Measurements from ENCODE around the gene RBBP6.

RBBP6 gene

GRCh38 chr16:24524855-24525677, 14.3 kb upstream of the RBBP6 start:
- DNase-seq (ENCODE audit: low read depth, low spot score): no peak

GRCh38 chr16:24525970-24526559, 13.3 kb upstream of the RBBP6 start:
- no peak for DNase-seq (ENCODE audit: low read depth, low spot score)

- DNase-seq (ENCODE audit: low read depth, low spot score): no peak
Observed at GRCh38 chr16:24526701-24527495, 12.5 kb upstream of the RBBP6 start.

DNA sequence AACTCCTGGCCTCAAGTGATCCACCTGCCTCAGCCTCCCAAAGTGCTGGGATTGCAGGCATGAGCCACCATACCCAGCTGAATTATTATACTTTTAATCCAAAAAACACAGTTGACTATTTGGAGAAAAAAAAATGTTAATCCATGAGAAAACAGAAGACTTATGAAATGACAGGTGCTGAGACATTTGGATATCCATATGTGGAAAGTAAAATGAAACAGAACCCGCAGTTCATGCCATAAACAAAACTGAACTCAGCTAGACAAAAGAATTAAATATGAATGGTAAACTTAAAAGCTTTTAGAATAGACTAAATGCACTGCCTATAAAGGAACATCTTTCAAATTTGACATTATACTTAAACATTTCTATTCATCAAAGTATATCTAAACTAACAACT, 8.2 kb upstream of the RBBP6 start:
- DNase-seq (ENCODE audit: low read depth, low spot score): no peak

DNA sequence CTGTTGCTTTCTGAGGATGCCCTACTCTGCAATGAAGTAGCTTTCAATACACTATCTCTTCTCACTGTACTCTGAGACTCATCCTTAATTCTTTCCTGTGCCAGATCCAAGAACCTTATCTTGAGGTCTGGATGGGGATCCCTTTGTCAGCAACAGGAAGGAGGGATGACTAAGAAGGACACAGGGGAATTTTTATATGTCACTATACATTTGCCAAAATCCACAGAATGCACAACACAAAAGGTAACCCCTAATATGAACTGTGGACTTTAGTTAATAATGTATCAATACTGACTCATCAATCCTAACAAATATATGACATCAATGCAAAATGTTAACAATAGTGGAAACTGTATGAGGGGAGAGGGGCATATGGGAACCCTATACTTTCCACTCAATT, 4.7 kb upstream of the RBBP6 start:
- DNase-seq (ENCODE audit: low read depth, low spot score): no peak

GRCh38 chr16:24535827-24536226, 3.5 kb upstream of the RBBP6 start:
- no peak for DNase-seq (ENCODE audit: low read depth, low spot score)

- no peak for DNase-seq (ENCODE audit: low read depth, low spot score)
Observed at GRCh38 chr16:24536671-24537070, 2.7 kb upstream of the RBBP6 start.

DNA sequence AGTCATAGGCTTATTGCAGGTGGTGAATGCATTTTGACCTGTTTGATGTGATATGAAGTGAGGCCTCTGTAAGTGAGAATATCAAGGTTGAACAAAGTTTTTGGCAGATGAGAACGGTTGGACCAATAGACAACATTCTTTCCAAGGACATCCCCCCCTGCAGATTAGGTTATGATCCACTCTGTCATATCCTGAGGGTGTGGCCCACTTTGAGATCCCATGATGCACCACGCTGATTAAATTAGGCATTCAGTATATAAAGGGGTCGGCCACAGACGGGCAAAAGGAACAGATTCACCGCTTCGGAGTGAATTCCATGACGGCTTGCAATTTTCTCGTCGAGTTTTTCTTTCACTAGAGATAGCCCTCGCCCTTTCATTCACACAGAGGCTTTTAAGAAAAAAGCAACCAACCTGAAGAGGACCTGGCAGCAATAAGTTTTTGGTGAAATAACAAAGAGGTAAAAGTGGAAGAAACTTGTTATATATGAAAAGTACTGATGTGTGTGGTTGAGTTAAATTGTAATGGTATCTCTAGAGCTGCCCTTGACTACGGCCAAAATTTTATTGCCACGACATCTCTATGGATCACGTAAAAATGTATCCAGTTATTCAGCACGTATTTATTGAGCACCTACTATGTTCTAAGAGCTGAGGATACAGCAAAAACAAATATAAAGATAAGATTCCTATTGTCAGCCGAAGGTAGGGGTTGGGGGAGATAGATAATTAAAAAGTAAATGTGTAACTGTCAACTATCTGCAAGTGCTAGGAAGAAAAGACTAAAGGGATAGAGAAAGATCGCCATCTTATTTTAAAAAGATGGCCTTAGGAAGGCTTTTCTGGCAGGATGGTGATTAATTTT, 1.7 kb upstream of the RBBP6 start:
- no peak for DNase-seq (ENCODE audit: low read depth, low spot score)

GRCh38 chr16:24538756-24539294, 541 bp upstream of the RBBP6 start:
- no peak for DNase-seq (ENCODE audit: low read depth, low spot score)

DNA sequence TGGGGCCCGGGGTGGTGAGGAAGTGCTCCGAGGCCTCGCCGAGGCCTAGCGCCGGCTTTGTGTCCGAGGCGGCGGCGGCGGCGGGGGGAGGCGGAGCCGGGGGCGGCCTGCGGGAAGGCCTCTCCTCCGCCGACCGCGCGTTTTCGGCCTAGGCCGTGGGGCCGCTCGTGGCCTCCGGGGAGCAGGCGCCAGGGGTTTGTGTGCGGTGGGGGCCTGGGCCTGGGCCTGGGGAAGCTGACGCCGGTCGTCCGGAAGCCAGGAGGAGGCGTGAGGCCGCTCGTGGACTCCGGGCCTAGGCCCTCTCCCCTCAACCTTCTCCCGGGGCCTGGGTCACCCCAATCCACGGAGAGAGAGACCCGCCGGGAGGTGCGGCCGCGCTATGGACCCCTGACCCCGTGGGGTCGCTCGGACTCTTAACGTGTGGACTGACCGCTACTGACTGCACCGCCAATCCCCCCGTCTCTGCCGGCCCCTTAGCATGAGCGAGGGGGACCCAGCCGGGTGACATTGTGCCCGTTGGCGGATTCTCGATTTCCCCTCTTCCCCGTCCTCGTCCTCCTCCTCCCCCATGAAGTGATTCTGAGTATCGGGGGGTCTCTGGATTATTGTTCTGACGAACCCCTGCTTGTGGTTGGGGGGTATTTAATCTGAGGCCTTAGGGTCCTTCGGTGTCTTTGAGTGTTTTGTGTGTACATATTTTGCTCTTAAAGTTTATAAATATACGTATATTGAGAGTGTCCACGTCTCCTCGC, 660 bp downstream of the RBBP6 start:
- peak; percentile 26 for DNase-seq (ENCODE audit: low read depth, low spot score)

GRCh38 chr16:24540602-24541210, 1.3 kb downstream of the RBBP6 start:
- DNase-seq (ENCODE audit: low read depth, low spot score): no peak

DNA sequence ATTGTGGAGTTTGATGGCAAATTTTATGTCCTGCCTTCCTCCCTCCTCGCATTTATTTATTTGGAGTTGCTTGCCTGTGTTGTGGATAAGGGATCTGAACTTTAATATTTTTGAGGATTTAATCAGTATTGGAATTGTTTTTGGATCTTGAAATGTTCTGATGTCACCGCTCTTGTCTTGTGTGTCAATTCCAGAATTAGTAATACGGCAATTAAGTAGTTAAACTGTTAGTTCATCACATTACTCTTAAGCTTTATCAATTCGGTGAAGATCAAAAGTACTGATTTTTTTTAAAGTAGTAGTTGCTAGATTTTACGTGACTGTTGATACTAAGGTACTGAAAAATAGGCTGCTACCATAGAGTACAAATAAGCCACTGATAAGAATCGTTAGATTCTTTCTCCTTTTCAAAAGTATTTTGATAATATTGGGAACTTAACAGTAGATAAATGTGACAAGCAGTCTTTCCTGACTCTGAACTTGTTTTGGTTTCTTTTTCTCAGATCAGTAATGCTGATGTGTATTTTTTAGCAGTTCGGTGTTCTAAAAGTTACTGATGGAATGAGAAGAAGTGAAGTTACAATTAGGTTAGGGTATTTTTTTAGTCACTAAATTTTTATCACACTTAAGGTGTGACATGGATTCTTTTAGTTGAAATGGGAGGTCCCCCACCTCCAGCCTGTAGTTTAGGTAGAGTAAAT, 2.0 kb downstream of the RBBP6 start:
- no peak for DNase-seq (ENCODE audit: low read depth, low spot score)

- no peak for DNase-seq (ENCODE audit: low read depth, low spot score)
Observed at GRCh38 chr16:24543949-24544348, 4.6 kb downstream of the RBBP6 start.

DNA sequence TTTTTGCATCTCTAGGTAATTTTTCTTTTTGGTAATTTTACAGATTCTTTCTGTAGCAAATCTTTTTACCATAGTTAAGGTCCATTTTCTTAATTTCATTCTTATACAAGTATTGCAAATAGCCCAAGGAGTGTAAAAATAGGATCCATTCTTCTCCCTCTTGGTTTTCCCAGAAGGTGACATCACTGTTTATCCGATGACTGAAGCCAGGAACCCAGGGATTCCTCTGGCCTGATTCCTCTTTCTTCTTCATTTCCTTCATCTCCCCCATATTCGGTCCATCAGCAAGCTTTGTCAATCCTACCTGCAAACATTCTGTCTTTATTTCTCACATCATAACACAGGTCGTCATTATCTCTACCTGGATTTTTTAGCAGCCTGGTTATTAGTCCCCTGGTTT, 5.3 kb downstream of the RBBP6 start:
- DNase-seq (ENCODE audit: low read depth, low spot score): no peak

DNA sequence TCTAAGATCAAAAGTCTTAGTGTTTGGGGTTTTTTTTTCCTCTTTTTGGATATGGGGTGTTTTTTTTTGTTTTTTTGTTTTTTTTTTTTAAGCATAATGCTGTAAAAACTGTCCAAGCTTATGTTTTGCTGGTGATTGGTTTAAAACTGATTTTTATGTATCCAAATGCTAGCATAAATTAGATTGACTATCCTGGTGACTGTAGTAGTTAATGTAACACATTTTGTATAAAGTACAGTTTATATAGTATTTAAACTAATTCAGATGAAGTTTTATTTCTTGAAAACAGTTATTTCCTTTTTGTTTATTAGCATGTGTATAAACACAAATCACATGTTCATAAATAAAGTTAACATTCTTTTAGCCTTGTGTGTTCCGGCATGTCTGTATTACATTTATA, 10.9 kb downstream of the RBBP6 start:
- no peak for DNase-seq (ENCODE audit: low read depth, low spot score)

DNA sequence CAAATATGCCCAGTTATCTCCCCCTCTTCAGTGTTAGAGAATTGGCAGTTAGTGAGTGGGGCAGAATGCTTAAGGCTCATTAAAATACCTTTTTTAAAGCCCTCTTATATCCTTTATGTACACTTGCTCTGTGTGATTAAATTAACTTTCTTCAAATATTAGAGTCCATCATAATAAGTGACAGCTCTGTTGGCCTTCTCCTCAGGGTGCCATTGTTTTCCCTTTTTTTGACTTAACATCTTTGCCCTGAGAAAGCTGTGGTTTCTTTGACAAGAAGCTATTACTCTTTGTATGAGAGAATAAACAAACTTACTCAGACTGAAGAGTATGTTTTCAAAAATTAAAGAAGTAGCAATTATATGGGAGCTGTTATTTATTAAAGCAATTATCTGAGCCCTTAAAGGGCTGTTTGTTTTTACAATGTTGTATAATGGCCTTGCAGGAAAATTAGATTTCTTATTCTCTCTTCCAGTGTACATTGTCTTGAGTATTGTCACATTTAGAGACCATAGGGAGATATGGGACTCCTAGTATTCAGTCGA, 13.4 kb downstream of the RBBP6 start:
- DNase-seq (ENCODE audit: low read depth, low spot score): no peak

DNA sequence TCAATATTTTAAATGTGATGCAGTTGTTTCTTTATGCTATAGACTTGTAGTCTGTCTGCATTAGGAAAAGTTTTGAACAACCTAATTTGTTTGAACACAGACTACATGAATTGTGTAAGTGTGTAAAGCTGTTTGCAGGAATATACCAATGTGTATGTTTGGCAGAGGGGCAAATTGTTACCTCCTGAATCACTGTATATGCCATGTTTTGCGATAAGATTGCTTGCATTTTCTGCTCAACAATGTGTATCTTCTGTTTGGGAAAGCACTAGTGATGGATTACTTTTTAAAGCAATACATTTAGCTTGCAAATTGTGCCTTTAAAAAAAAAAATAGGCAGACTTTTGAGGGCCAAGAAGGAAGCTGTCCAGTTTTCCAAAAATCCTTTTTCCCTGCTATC, 14.6 kb downstream of the RBBP6 start:
- DNase-seq (ENCODE audit: low read depth, low spot score): no peak

- no peak for DNase-seq (ENCODE audit: low read depth, low spot score)
Observed at GRCh38 chr16:24555346-24555872, 16.0 kb downstream of the RBBP6 start.

DNA sequence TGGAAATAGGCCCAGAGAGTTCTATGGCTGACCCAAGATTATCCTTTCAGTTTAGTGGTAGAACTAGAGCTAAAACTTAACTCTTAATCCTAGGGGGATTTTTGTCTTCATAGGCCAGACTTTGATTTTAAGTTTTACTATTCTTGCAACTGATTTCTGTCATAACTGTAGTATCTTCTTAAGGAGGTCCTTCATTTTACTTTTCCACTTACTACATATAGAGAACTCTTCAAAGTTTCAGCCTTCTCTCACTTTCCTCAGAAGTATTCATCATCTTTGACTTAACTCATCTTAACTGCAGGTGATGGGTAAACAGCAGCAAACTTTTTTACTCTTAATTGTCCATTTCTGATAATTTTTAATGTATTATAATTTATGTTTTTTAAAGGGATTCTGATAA, 23.4 kb downstream of the RBBP6 start:
- no peak for DNase-seq (ENCODE audit: low read depth, low spot score)
